Activated T-helper 17 cell treated with anti-CD3 and anti-CD28 coated beads, Interleukin-2, amount 50 U/mL, for 72 hours (primary cell): ENCODE measurements around the gene LRFN4. TPM values are rescaled to one million over a fixed set of nuclear protein-coding genes. Genes with fewer than 3 reads are reported as not detected.

ENCODE experiments used
- total RNA-seq, 2 donors: library from RNA; stranded (reverse); gene quantifications; one replicate each; pipeline ENCODE4 v1.2.3, GENCODE V29; 2022

LRFN4 gene
- total RNA-seq, 2 donors from 2014 or later: 20.5 to 43.7 TPM

Other genes with a start within 250 kb of the LRFN4 start
- 100 to 1,000 TPM; 127 to 156 TPM for gene RBM14, start 240.4 kb upstream of the LRFN4 start, total RNA-seq
- gene RBM4, start 218.4 kb upstream of the LRFN4 start, total RNA-seq: 10 to 100 TPM; 92.4 to 94.0 TPM
- 10 to 100 TPM; 23.6 to 31.4 TPM for gene RBM4B, start 179.2 kb upstream of the LRFN4 start, total RNA-seq
- under 1 TPM; 0.37 to 0.45 TPM for gene SPTBN2, start 127.8 kb upstream of the LRFN4 start, total RNA-seq
- gene RCE1, start 13.6 kb upstream of the LRFN4 start, total RNA-seq: 10 to 100 TPM; 27.2 to 31.4 TPM
- 10 to 100 TPM in 1 of 2 donors, 1 to 10 TPM in 1; 8.4 to 10.9 TPM for gene PC, start 101.3 kb downstream of the LRFN4 start, total RNA-seq
- not detected for gene C11orf86, start 118.2 kb downstream of the LRFN4 start, total RNA-seq
- under 1 TPM in 1 of 2 donors, not detected in 1; 0.08 TPM for gene SYT12, start 166.1 kb downstream of the LRFN4 start, total RNA-seq
- 1 to 10 TPM in 1 of 2 donors, under 1 TPM in 1; 0.22 to 1.2 TPM for gene RHOD, start 199.8 kb downstream of the LRFN4 start, total RNA-seq